Caco-2 (cell line): ENCODE results near the gene MTAP. TPM values are rescaled to one million over a fixed set of nuclear protein-coding genes. Genes with fewer than 3 reads are reported as not detected.

Source experiments
- BruUV-seq: library from RNA; stranded (reverse); fragments of 400-500 nt; replicated peaks from 2 replicates; lab custom pipeline; 2021; lab: Mats Ljungman, UMichigan
- CTCF ChIA-PET: fragments of 300-600 bp; sonication (Branson Sonifier 250); formaldehyde crosslinking; loops from one replicate; lab custom pipeline; 2022; ENCODE audit warnings: antibody characterized with exemption; lab: Charles Lee
- POLR2A ChIA-PET: fragments of 300-600 bp; sonication (Branson Sonifier 250); formaldehyde crosslinking; loops from one replicate; lab custom pipeline; 2022; ENCODE audit warnings: antibody characterized with exemption; lab: Charles Lee
- DNase-seq, 2 experiments: peaks; one replicate each; pipeline versions ENCODE4 v3.0.0 to v3.0.0-alpha.2; 2020 to 2022
- H3K27me3 ChIP-seq: replicated peaks from 2 replicates; pipeline ENCODE4 v1.6.0; 2011; ENCODE audit warnings: low read length; ENCODE audit not compliant: control insufficient read depth, insufficient read depth
- H3K36me3 ChIP-seq: 2 replicates; pipeline ENCODE4 v1.5.1; 2011; ENCODE audit warnings: low read length; ENCODE audit not compliant: control insufficient read depth, insufficient read depth
- H3K4me1 ChIP-seq: fragments of 250-450 bp; sonication (Bioruptor Pico); 2 replicates; pipeline ENCODE4 v1.5.1; 2020; ENCODE audit warnings: mild to moderate bottlenecking
- H3K4me3 ChIP-seq: 2 replicates; pipeline ENCODE4 v1.5.1; 2011; ENCODE audit warnings: low read depth, mild to moderate bottlenecking, control low read depth, low read length
- H3K9me3 ChIP-seq: fragments of 250-450 bp; sonication (Bioruptor Pico); 2 replicates; pipeline ENCODE4 v1.5.1; 2020; ENCODE audit warnings: mild to moderate bottlenecking, moderate library complexity
- H3K27ac Mint-ChIP-seq: one replicate; pipeline ENCODE4 v1.8.0; 2022; ENCODE audit warnings: mixed read lengths; ENCODE audit not compliant: unreplicated experiment
- H3K27me3 Mint-ChIP-seq: one replicate; pipeline ENCODE4 v1.8.0; 2022; ENCODE audit warnings: mixed read lengths; ENCODE audit not compliant: insufficient read depth, unreplicated experiment
- H3K36me3 Mint-ChIP-seq: one replicate; pipeline ENCODE4 v1.8.0; 2022; ENCODE audit warnings: mild to moderate bottlenecking, mixed read lengths; ENCODE audit not compliant: insufficient read depth, unreplicated experiment
- H3K4me1 Mint-ChIP-seq: one replicate; pipeline ENCODE4 v1.8.0; 2022; ENCODE audit warnings: low read depth, mixed read lengths; ENCODE audit not compliant: unreplicated experiment
- H3K4me3 Mint-ChIP-seq: one replicate; pipeline ENCODE4 v1.8.0; 2022; ENCODE audit warnings: mild to moderate bottlenecking, moderate library complexity, mixed read lengths; ENCODE audit not compliant: unreplicated experiment
- H3K9me3 Mint-ChIP-seq: one replicate; pipeline ENCODE4 v1.8.0; 2022; ENCODE audit warnings: mixed read lengths; ENCODE audit not compliant: unreplicated experiment
- CTCF ChIP-seq, 2 experiments: fragments of 200-600 bp in 1 of 2; IDR thresholded peaks; 1 replicate in 1 of 2; 2 replicates in 1 of 2; pipeline versions ENCODE4 v1.5.1 to v1.8.0; 2011 to 2022; ENCODE audit warnings: antibody characterized with exemption in 1 of 2, control low read depth in 1 of 2, inconsistent platforms in 1 of 2, low read depth in 1 of 2, low read length in 1 of 2, mild to moderate bottlenecking in 1 of 2, moderate library complexity in 1 of 2; ENCODE audit not compliant: insufficient read depth in 1 of 2, severe bottlenecking in 1 of 2, unreplicated experiment in 1 of 2
- intact Hi-C: fragments of 100-400 bp; cut with micrococcal nuclease; formaldehyde crosslinking; loops from one replicate; pipeline ENCODE4 v1.10.0; 2022; ENCODE audit not compliant: unreplicated experiment
- total RNA-seq: library from RNA; stranded (reverse); gene quantifications from 2 replicates; pipeline ENCODE4 v1.2.3, GENCODE V29; 2022

Gene MTAP
- total RNA-seq, 1 experiment from 2014 or later: 53.3 TPM

DNA sequence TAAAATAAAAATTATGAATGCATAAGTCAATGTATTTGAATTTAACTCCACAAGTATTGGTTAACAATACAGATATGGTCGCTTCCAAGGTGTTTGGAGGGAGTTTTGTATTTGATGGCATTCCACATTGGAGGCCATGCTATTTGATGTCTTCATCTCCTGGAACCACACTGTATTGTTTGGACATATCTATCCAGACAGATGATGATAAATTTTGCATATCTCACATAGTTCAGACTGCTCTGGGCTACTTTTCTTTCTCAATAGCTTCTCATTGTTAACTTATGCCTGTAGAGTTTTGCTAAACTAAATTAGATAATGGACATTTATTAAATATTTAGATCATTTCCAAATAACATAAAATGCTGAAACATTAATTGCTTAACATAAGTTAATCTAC is 133.7 kb downstream of the MTAP start:
- Mint-ChIP-seq H3K27ac (no peak overlapping the region), H3K9me3 (no peaks in the 10 kb centered on the region), H3K4me3 (no peak overlapping the region), H3K36me3 (no peaks in the 10 kb centered on the region), H3K27me3 (no peaks in the 10 kb centered on the region), H3K4me1 (no peaks in the 10 kb centered on the region)
- Histone ChIP-seq H3K36me3 (no peaks in the 10 kb centered on the region), H3K27me3 (no peaks in the 10 kb centered on the region), H3K9me3 (no peaks in the 10 kb centered on the region), H3K4me1 (no peaks in the 10 kb centered on the region), H3K4me3 (no peak overlapping the region)
- no peak for TF ChIP-seq CTCF (IDR thresholded peaks at IDR 0.05; ENCODE audit: insufficient read depth in 1 of 2, low read depth in 1 of 2, low read length in 1 of 2, severe bottlenecking in 1 of 2, unreplicated experiment in 1 of 2)
- ChIA-PET CTCF (no interaction called here), POLR2A (no interaction called here)
- intact Hi-C loops: no loop called here
- BruUV-seq: no TSS peak
- DNase-seq: no peak

- Histone ChIP-seq H3K9me3 (no peaks in the 10 kb centered on the region), H3K4me3 (no peak overlapping the region), H3K27me3 (no peaks in the 10 kb centered on the region), H3K4me1 (no peaks in the 10 kb centered on the region), H3K36me3 (no peaks in the 10 kb centered on the region)
- CTCF ChIA-PET: no interaction called here
- BruUV-seq: no TSS peak
- H3K4me3 Mint-ChIP-seq: no peak overlapping the region
- H3K4me1 Mint-ChIP-seq: no peaks in the 10 kb centered on the region
- no peaks in the 10 kb centered on the region for H3K36me3 Mint-ChIP-seq
- intact Hi-C loops: no loop called here
- no peak overlapping the region for H3K27ac Mint-ChIP-seq
- POLR2A ChIA-PET: no interaction called here
- H3K9me3 Mint-ChIP-seq: no peaks in the 10 kb centered on the region
- peaks cover 3% of the 10 kb centered on the region for H3K27me3 Mint-ChIP-seq
- no peak for TF ChIP-seq CTCF (IDR thresholded peaks at IDR 0.05; ENCODE audit: insufficient read depth in 1 of 2, low read depth in 1 of 2, low read length in 1 of 2, severe bottlenecking in 1 of 2, unreplicated experiment in 1 of 2)
- DNase-seq: no peak
Measured at GRCh38 chr9:21941337-21941995, 139.0 kb downstream of the MTAP start.

DNA sequence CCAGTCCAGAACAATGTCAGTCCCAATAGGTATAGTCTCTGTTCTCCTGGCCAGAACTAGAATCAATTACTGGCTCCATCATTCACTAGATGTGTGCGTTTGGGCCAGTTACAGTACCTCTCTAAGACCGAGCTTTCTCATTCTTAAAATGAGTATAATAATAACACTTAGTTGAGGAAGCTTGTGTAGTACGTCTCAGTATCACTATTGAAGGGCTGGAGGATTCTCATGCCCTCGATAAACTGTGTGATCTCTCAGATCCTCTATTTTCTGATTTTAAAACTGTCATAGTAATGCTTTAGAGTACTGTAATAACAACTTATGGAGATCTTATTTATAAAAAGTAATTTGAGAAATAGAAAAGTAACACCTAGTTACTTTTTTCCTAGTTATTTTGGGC is 141.0 kb downstream of the MTAP start:
- H3K27me3 ChIP-seq: no peaks in the 10 kb centered on the region
- no peaks in the 10 kb centered on the region for H3K4me1 Mint-ChIP-seq
- no peaks in the 10 kb centered on the region for H3K36me3 Mint-ChIP-seq

More for the DNA sequence above, 141.0 kb downstream of the MTAP start:
- ChIA-PET POLR2A (no interaction called here), CTCF (no interaction called here)
- H3K4me1 ChIP-seq: no peaks in the 10 kb centered on the region
- H3K27me3 Mint-ChIP-seq: peaks cover 3% of the 10 kb centered on the region
- H3K27ac Mint-ChIP-seq: no peak overlapping the region
- no peaks in the 10 kb centered on the region for H3K9me3 Mint-ChIP-seq
- H3K36me3 ChIP-seq: no peaks in the 10 kb centered on the region
- no peak for DNase-seq
- no TSS peak for BruUV-seq
- intact Hi-C loops: no loop called here
- H3K4me3 ChIP-seq: no peak overlapping the region
- no peaks in the 10 kb centered on the region for H3K9me3 ChIP-seq
- no peak overlapping the region for H3K4me3 Mint-ChIP-seq
- no peak for TF ChIP-seq CTCF (IDR thresholded peaks at IDR 0.05; ENCODE audit: insufficient read depth in 1 of 2, low read depth in 1 of 2, low read length in 1 of 2, severe bottlenecking in 1 of 2, unreplicated experiment in 1 of 2)
